Non-pigmented ciliary epithelial cell (primary cell): ENCODE results near the gene MYL7.
"Not testable (repeated sequence)": the region's sequence is repeated elsewhere in the genome, so short reads cannot be mapped to it uniquely, and the experiment has no call there.

Source experiments
- DNase-seq: peaks from one replicate; pipeline ENCODE4 v3.0.0-alpha.2; 2010; ENCODE audit warnings: low read depth

The MYL7 gene

DNA sequence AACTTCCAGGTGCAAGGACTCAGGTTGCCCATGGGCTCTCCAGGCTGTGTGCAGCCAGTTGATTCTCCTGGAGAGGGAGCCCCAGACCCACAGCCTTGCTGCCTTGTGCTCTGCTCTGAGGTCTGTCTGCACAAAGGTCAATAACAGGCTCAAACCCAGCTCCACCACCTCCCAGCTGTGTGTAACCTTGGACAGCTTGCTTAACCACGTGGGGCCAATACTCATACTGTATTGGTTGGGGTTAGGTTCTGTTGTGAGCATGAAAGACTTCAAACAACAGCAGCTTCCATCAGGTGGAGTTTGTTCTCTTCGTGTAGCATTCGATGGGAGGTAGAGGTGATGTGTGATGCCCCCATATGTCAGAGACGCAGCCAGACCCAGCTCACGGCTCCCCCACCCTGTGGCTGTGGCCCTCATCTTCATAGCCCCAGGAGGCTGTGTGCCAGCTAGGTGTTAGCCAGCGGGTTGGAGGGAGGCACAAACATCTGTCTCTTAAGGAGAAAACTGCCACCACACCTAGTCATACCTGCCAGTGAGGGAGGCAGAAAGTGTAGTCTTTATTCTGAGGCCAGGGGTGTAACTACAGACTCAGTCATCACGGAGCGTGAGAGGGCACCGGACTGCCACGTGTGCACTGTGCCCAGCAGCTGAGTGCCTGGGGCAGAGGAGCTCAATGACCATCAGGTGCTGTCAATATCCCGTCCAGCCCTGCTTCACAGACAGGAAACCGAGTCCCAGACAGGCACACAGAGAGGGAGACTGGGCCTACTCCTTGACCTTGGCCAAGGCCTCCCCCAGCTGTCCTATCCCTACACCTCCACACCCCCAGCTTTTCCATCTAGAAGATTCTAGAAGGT is 9.7 kb downstream of the MYL7 start:
- no peak for DNase-seq

GRCh38 chr7:44128721-44129582 is 12.2 kb downstream of the MYL7 start:
- DNase-seq = no peak

GRCh38 chr7:44127161-44127560 is 14.0 kb downstream of the MYL7 start:
- no peak for DNase-seq

GRCh38 chr7:44126574-44126973 is 14.6 kb downstream of the MYL7 start:
- DNase-seq = not testable (repeated sequence)

DNA sequence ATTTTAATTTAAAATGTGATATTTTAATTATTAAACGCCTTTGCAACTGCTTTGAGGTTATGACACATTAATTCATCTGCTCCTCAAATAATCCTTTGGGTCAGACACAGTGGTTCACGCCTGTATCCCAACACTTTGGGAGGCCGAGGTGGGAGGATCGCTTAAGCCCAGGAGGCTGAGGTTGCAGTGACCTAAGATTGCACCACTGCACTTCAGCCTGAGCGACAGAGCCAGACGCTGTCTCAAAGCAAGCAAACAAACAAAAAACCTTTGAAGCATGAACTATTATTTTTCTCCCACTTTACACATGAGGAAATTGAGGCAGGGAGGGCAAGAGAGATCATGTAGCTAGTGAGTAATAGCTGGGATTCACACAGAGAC is 16.3 kb downstream of the MYL7 start:
- DNase-seq = no peak

DNA sequence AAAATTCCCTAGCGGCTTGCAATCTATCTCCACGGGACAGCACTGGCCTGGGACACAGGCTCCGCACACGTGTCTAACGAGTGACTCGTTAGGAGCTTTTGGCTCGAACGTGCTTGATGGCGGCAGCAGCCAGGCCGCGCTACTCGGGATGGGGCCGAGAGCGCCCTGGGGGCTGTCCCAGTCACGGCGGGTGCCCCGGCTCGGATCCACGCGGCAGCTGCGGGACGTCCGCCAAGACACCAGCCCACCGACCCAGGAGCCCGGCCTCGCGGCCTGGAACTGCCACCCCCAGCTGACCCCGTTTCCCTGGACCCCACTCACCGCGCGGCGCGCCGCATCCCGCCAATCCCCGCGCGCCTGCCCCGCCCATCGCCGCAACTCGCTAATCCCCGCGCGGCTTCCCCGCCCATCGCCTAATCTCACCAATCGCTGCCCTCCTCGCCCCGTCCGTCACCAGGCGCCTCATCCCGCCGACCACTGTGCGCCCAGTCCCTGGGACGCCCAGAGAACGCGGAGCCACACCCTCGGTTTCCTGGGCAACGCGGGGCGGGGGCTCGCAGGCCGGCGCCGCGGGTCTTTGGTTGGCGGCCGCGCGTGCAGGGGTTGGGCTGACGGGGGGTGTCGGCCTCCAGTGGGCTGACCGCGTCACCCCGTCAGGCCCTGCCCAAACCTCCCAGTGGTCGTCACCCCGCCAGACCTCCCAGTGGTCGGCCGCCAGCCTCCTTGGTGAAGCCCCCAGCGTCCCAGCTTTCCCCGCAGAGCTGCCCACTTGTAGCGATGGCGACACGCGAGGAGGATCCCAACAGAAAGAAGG is 17.7 kb downstream of the MYL7 start, which contains the start of gene POLD2:
Gene POLD2, minus strand, starts transcription at position 359 of the 814 bp plus-strand sequence. CDS start 1,495 bp downstream, outside the sequence.
- peak; percentile 67 for DNase-seq

DNA sequence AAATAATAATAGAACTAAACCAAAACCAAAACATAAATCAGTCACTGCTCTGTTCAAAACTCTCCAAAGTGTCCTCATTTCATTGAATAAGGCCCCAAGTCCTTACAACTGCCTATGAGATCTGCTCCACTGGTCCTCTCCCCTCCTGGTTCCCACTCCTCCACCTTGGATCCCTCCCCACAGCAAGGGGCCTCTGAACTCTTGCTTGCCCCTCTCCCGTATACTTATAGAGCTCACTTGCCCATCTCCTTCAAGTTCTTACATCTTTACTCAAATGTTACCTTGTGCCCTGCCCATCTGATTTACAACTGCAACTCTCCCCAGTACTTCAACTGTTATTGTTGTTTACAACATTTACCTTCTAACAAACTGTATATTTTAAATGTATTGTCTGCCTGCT is 18.6 kb downstream of the MYL7 start:
- no peak for DNase-seq

DNA sequence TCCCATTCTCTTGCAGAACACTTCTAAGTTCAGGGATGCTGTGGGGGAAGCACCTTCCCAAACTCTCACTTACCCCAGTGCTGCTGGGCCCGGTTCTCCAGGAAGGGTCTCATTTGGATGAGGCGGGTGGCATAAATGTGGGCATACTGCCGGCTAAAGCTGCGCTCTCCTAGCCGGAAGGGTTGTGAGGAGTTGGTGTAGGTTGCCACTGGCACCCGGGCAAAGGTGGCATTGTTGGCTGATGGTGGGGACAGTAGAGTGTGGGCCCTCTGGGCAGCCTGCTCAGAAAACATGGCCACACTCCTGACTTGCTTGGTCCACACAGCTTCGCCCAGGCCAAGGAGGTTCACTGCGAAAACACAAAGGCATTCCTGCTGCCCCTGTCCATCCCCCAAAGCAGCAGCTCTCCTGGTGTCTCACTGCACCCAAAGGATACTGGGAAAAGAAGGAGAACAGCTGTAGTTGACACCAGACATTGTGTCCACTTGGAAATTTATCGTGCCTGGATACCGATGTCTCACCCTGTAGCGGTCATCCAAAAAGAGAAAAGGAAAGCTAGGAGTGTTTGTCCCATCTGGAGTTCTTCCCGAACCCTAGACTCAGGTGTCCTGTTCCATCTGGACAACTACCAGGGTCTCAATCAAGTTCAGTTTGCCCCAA is 19.2 kb downstream of the MYL7 start:
- DNase-seq = no peak

- no peak for DNase-seq
These were observed 20.7 kb downstream of the MYL7 start for GRCh38 chr7:44120395-44120794.

GRCh38 chr7:44119829-44120380 is 21.2 kb downstream of the MYL7 start:
- DNase-seq = no peak

DNA sequence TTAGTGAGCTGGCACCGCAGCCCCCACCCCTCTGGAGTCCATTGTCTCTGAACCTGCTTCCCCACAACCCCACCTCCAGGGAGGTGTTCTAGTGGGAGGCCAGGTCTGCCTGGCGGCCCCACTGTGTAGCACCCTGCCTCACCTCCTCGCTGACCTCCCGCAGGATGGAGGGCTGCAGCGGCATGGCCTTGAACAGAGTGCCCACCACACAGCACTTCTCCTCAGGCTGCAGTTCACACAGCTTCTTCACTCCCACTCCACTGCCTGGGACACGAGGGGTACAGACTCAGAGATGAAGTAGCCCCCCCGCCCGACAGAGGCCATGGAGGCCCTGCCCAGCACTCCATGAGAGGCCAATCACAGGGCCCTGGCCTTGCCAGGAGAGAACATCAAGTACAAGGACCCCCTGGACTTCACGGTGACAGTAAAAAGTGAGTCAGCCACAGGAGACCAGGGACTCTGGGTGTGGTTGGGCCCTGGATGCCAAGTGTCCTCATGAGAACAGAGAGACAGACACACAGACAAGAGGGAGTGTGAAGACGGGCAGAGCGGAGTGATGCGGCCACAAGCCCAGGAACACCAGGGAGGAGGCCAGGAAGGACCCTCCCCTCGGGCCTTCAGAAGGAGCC is 23.2 kb downstream of the MYL7 start:
- no peak for DNase-seq

DNA sequence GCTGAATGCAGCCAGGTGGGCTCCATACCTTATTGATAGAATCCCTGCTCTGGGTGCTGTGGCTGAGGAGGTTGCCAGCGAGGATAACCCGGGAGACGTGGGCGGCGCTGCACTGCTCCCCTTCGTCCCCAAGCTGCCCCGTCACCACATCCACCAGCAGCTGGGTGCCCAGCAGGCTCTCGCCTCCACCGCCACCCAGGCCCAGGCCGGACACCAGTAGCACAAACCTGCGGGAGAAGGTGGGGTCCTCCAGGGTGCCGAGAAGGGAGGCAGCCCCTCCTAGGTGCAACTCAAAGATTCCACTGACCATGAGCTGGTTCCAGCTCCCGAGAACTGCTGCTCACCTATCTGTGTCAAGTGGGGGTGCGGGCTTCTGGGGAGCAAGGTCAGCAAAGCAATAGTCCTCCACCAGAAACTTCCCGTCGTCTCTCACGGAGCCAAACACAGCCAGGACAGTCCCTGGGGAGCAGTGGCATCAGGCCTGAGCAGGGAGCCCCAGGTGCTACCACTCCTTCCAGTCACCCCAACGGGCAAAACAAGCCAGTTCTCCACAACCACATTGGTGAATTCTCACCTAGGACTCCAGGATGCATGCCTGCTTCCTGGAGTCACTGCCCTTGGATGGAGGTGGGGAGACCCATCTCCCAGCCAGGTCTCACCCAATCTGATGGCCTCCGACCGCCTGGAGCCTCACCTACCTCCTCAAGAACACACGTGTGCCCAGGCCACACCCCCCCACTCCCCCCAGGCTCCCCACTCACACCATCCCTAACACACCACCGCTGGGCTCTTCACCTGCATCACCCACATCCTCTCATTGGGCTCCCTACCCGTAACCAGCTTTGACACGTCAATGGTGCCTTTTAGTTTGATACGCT is 24.1 kb downstream of the MYL7 start:
- no peak for DNase-seq

GRCh38 chr7:44116087-44116788 is 24.9 kb downstream of the MYL7 start:
- no peak for DNase-seq

- DNase-seq = no peak
These were observed 26.4 kb downstream of the MYL7 start for GRCh38 chr7:44114586-44115310.

- no peak for DNase-seq
These were observed 27.3 kb downstream of the MYL7 start for GRCh38 chr7:44113764-44114354.

DNA sequence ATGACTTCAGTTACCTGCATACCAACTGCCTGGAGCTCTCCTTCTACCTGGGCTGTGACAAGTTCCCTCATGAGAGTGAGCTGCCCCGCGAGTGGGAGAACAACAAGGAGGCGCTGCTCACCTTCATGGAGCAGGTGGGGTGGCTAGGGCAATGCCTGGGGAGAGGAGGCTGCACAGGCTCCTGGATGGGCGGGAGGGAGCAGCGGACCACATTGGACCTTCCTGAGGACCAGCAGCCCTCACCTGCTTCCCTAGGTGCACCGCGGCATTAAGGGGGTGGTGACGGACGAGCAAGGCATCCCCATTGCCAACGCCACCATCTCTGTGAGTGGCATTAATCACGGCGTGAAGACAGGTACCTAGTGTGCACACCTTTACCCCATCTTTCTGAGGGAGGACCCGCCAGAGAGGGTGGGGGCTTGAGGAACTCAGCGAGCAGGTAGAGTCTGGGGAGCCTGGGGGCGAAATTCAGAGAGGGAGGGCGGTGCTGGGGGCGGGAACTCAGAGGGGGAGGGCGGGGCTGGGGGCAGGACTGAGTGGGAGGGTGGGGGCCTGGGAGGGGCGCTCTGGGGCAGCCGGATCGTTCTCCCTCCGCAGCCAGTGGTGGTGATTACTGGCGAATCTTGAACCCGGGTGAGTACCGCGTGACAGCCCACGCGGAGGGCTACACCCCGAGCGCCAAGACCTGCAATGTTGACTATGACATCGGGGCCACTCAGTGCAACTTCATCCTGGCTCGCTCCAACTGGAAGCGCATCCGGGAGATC is 28.0 kb downstream of the MYL7 start:
- DNase-seq = no peak
